Renal pelvis (tissue), 4 donors: ENCODE measurements around the gene TAL1. TPM values are rescaled to one million over a fixed set of nuclear protein-coding genes. Genes with fewer than 3 reads are reported as not detected.

Experiments
- DNase-seq: peaks from one replicate; pipeline ENCODE4 v3.0.0-alpha.2; 2013
- polyA plus RNA-seq, 3 donors: library from polyadenylated mRNA; unstranded; fragments of 120-200 nt; gene quantifications; one replicate each; pipeline ENCODE4 v1.2.1, GENCODE V29; 2013; ENCODE audit not compliant: insufficient read length in 3 of 3

The TAL1 gene
- polyA plus RNA-seq, 3 donors: 4.5 to 6.1 (median 5.1) TPM

DNA sequence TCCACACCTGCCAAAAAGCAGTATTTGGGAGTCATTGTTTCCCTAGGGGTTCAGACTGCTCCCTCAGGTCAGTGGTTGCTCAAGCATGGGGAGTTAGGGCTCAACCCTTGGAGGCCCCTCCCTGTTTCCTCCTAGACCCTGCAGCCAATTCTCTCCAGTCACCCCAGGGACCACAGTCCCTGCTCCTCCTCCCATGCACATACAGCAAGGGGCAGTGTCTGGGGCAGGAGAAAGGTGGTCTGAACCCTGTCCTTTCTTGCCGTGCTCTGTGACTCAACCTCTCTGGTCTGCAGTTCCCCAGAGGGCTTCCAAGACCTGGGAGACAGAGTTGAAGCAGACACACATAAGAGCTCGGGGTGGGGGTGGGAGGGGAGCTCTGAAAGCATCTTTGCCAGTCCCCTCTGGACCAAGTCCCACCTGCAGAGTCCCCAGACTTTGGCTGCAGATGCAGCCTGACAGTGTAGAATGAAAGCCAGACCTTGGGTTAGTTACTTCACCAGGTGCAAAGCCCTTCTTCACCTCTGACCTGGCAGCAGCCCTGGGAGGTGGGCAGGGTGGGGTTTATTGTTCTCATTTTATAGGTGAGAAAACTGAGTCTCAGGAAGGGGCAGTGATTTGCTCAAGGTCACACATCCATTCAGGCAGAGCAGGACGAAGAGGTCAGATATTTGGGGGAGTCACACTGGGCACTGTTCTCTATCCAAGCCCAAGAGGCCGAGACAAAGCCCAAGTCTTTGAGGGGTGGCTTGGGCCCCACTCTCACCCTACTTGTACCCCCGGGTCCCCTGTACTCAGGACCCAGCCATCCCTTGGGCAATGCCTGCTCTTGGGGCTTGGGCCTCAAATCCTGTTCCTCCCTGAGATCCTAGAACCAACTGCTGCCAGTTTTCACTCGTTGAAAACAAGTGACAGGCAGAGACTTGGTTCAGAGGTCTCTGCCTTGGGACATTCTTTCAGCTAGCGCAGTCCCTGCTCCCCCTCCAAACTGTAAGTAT lies 42.9 kb downstream of the TAL1 start:
- DNase-seq: no peak

DNA sequence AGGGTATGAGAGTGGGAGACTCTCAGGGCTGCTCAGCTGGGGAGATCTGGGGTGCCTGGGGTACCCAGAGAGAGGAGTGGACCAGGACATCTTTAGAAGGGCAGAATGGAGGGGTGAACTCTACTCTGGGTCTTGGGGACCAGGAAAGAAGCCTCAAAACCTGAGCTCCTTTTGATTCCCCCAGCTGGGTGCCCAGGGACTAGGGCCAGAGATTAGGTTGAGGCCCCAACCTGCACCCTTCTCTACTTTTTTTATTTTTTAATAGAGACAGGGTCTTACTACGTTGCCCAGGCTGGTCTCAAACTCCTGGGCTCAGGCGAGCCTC lies 44.1 kb downstream of the TAL1 start:
- no peak for DNase-seq

GRCh38 chr1:47187231-47187925 lies 44.6 kb downstream of the TAL1 start:
- DNase-seq: no peak

DNA sequence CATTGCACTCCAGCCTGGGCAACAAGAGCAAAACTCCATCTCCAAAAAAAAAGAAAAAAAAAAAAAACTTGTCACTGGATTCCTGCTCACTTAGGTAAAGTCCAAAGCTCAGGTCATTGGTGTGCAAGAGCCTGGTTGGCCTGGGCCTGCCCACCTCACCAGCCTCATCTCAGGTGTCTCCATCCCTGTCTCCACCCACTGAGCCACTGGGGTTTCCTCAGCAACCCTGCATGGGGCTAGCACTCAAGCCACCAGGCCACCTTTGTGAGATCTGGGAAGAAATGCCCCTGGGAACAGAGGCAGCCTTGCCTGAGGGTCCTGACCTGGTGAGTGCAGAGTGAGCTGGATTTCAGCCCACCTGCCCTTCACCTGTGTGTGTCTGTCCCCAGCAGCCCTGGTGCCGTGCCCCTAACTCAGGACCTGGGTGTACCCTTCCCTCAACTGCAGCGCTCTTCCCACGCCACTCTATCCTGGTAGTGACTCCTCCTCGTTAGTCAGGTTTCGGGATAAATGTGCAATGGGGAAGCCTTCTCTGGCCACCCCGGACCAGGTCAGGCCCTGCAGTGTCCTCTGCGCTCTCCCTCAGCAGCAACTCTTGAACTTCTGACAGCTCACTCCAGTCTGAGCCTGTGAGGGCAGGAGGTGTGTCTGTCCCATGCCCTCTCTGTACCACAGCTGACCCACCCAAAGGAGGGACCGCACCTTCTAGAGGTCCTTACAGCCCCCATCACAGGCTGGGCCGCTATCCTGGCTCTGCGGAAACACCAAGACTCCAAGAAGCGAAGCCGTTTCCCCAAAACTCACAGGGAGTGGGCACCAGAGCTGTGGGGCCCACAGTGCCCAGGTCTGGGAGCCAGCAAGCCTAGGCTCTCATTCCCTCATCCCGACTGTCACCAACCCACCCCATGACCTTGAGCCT lies 45.5 kb downstream of the TAL1 start:
- DNase-seq: no peak

DNA sequence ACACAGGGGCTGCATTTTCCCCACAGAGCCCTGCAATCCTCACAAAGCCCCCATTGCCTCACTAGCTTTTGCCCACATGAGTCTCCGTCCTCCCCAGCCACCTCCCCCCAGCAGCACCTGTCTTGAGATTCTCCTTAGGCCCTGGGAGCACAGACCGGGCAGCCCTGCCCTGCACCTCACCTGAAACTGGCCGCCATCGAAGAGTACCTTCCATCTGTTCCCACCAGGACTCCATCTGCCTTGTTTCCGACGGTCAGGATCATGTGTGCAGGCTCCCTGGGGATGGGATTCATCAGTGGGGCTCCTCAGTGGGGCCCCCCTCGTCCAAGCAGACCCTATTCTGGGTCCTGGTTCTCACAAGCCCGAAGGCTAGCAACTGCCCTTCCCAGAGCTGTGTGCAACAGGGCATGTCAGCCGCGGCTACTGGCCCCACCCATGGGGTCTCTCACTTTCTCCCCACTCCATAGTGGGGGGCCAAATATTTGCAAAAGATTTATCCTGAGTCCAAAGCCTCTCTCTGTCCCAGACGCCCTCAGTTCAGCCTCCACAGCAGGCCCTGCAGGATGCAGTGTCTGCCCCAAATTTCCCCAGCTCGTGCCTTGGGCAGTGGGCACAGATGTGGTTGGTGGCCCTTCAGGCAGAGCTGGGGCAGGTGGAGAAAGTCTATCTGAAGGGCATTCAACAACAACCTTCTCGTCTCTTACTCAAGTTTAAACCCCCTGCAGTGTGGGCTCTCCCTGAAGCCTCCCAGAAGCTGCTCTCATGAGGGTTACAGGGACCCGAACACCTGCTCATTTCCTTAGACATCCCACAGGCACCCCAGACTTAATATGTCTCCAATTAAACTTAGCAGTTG lies 47.0 kb downstream of the TAL1 start:
- no peak for DNase-seq

- no peak for DNase-seq
These were observed 47.8 kb downstream of the TAL1 start for GRCh38 chr1:47184090-47184821.

DNA sequence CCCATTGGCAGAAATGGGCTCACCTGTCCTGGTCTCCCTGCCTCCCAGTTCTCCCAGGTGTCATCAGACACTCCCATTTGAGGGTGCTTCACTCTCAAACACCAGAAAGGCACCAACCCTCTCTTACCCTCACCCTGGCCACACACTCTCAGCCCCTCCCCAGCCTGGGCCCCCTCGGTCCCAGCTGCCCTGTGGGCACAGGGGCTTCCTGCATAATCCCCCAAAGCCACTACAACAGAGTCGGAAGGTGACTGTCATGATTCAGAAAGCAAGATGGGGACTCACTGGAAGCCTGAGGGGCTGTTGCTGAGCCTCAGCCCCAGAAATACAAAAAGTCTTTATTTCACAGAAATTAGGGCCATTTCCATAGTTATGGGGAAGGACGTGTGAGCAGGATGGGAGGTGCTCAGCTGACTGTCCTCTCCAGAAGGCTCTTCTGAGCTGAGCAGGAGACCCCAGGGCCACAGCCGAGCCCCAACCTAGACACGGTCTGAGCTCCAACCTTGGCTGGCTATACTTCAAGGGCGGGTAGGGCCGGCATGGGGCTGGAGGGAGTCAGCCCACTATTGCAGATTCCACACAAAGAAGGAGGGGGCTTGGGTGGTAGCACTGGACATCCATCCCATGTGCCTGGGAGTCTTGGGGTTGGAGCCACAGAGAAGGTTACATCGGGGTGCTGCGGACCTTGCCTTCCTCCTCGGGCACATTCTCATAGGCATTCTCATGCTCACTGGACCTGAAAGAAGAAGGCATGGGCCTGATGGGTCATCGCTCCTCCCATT lies 48.5 kb downstream of the TAL1 start:
- no peak for DNase-seq

DNA sequence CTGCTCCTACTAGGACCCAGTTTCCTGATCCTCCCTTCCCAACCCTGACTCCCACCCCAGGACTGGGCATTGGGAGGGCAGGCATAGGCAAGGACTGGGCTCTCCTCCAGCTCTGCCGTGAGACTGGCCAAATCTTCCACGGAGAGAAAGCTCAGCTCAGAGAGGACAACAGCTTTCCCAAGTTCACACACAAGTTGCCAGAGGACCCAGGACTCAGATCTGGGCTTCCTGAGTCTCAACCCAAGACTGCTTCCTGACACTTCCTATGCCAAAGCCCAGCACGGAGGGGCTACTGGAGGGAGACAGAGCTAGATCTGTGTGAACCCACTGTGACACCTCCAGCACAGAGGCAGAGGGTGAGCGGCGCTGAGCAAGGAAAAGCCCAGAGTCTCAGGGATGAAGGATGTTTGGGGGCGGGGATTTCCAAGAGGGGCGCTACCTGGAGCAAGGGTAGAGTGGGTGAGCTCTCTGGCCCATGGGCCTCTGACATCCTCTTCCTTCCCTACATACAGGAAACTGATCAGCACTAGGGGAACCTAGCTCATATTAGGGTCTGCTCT lies 49.3 kb downstream of the TAL1 start:
- no peak for DNase-seq

DNA sequence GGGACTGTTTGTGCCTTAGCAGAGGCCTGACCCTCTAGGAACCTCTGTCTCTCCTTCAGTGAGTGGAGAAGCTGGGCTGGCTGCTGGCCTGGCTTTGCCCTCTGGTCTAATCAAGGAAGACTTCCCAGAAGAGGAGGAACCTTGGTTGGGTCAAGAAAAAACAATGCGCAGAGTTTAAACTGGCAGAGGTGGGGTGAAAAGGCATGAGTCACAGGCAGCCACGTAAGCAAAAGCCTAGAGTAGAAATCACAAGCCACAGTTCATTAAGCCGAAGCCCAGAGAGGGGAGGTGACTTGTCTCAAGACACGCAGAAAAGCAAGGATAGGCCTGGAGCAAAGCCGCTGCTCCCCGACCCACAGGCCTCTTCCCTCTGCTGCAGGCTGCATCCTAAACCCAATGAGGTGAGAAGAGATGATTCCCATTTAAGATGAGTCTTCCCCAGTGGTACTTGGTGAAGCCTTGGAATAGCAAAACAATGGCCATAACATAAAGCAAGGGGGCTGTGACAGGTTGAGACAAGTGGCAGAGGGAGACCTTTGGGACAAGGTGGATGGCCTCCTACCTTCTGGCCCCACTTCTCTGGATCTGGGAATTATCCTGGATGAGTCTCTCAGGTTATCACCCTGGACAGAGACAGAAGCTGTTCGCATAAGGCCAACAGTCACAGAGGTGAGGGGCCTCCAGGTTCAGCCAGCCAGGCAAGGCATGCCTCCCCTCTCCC lies 49.9 kb downstream of the TAL1 start:
- no peak for DNase-seq

- no peak for DNase-seq
These were observed 50.7 kb downstream of the TAL1 start for GRCh38 chr1:47181095-47181954.

GRCh38 chr1:47180603-47181094 lies 51.4 kb downstream of the TAL1 start:
- DNase-seq: no peak

GRCh38 chr1:47179988-47180563 lies 51.9 kb downstream of the TAL1 start:
- DNase-seq: no peak

GRCh38 chr1:47179017-47179987 lies 52.7 kb downstream of the TAL1 start:
- peak; percentile 93 for DNase-seq

- no peak for DNase-seq
These were observed 53.4 kb downstream of the TAL1 start for GRCh38 chr1:47178654-47179016.

GRCh38 chr1:47178020-47178419 lies 54.0 kb downstream of the TAL1 start:
- DNase-seq: no peak
